RWPE2 (cell line): ENCODE measurements around the gene INPP5B.
A peak's percentile ranks its signal among the peaks of the same experiment; 100 is the strongest.

Experiments
- ATAC-seq: fragments of 200-7000 bp; cut with Tn5 transposase; 3 replicates; pipeline ENCODE4 v1.9.1; 2021; ENCODE audit warnings: low read depth
- DNase-seq: peaks from one replicate; pipeline ENCODE4 v3.0.0-alpha.2; 2020; ENCODE audit warnings: low spot score
- H3K27ac ChIP-seq: fragments of 450-650 bp; 2 replicates; pipeline ENCODE4 v1.5.1; 2017; ENCODE audit warnings: mild to moderate bottlenecking; ENCODE audit not compliant: poor library complexity, severe bottlenecking
- H3K27me3 ChIP-seq: fragments of 250-450 bp; sonication (Bioruptor Pico); 2 replicates; pipeline ENCODE4 v1.5.1; 2021; ENCODE audit warnings: mild to moderate bottlenecking, moderate library complexity; ENCODE audit not compliant: insufficient read depth, poor library complexity, severe bottlenecking
- H3K36me3 ChIP-seq: fragments of 250-450 bp; sonication (Bioruptor Pico); 2 replicates; pipeline ENCODE4 v1.5.1; 2020; ENCODE audit warnings: low read depth, mild to moderate bottlenecking, moderate library complexity
- H3K4me1 ChIP-seq: fragments of 250-450 bp; sonication (Bioruptor Pico); 2 replicates; pipeline ENCODE4 v1.5.1; 2021; ENCODE audit warnings: mild to moderate bottlenecking, moderate library complexity; ENCODE audit not compliant: insufficient read depth, poor library complexity, severe bottlenecking
- H3K4me3 ChIP-seq: fragments of 250-450 bp; sonication (Bioruptor Pico); 2 replicates; pipeline ENCODE4 v1.5.1; 2021; ENCODE audit warnings: mild to moderate bottlenecking, moderate library complexity; ENCODE audit not compliant: severe bottlenecking
- H3K9me3 ChIP-seq: fragments of 250-450 bp; sonication (Bioruptor Pico); 2 replicates; pipeline ENCODE4 v1.5.1; 2021; ENCODE audit warnings: mild to moderate bottlenecking, moderate library complexity; ENCODE audit not compliant: severe bottlenecking
- CTCF ChIP-seq: fragments of 450-650 bp; IDR thresholded peaks from one replicate; pipeline ENCODE4 v1.5.1; 2017; ENCODE audit warnings: mild to moderate bottlenecking, moderate library complexity; ENCODE audit not compliant: poor library complexity, severe bottlenecking

Gene INPP5B

DNA sequence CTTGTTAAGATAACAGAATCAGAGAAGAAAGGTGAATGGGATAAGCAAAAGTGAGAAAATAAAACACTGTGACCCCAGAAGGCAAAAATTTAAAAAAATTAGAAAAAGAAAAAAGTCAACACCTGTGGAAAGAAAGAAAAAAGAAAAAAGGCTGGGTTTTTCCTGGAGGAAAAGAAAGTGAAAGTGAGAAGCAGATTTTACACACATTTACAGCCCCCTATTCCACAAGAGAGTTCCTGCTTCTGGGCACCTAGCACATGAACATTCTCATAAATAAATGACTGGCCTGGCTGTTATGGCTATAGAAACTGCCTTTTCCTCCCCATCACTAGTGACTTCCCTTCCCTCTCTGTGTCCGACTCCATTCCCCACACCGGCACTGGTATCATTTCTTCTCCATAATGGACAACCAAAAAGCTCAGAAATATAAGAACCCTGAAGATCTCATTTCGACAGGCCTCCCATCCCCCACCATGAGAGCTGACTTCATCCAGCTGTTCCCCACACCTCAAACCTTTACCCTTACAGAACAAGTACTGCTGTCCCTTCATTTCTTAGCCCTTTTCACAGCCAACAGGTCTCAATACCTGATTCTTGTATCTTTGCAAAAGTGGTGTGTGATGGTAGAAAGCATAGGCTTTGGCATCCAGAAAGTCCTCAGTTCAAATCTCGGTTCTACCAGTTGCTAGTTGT, 100.1 kb downstream of the INPP5B start:
- Histone ChIP-seq H3K4me3 (no peak overlapping the region), H3K36me3 (peaks cover 10% of the 10 kb centered on the region; the same call in 1 of the 2 replicates), H3K27me3 (no peaks in the 10 kb centered on the region), H3K27ac (peak overlapping the region; percentile 25), H3K9me3 (no peaks in the 10 kb centered on the region), H3K4me1 (peaks cover 15% of the 10 kb centered on the region)
- ATAC-seq (no peak), DNase-seq (no peak)
- no peak for TF ChIP-seq CTCF

DNA sequence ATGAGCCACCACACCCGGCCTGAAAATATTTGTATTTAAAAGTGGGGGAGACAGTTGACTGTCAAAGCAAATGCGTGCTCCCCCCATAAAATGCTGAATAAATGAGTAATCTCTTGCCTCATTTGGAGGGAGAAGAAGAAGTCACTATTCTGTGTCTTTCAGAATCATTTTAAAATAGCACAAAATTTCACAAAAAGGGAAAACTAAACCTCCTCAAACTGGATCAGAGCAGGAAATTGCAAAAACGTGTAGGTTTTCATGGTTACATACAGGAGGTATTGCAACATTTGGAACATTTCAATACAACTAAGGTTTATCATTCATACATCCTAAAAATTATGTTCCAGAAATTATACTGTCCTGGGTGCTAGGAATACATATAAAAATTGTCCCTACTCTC, 101.1 kb downstream of the INPP5B start:
- Histone ChIP-seq H3K9me3 (no peaks in the 10 kb centered on the region), H3K4me3 (no peak overlapping the region), H3K27me3 (no peaks in the 10 kb centered on the region), H3K27ac (peak overlapping the region; percentile 25), H3K36me3 (peaks cover 15% of the 10 kb centered on the region; the same call in 1 of the 2 replicates), H3K4me1 (peaks cover 9% of the 10 kb centered on the region)
- TF ChIP-seq CTCF, result no peak
- DNase-seq, result no peak
- ATAC-seq, result no peak

DNA sequence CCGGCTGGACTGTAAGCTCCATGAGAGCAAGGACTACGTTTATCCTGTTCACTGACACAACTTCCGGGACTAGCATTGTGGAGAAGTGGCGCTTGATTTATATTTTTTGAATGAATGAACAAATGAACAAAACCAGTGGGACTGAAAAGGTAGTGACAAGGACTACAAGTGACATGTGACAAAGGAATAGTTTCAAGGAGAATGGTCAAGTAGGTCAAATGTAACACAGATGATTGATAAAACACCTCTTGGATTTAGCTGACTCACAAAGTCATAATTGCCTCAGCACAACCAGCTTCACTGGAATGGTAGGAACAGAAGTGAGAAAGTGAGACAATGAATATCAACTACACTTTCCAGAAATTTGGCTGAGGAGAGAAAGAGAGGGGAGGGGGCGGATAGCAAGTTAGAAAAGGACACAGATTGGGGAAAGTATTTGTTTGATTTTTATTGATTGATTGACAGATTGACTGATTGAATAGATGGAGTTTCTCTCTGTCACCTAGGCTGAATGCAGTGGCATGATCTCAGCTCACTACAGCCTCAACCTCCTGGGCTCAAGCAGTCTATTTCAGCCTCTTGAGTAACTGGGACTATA, 101.7 kb downstream of the INPP5B start:
- H3K9me3 ChIP-seq, result no peaks in the 10 kb centered on the region
- peak overlapping the region; percentile 25 for H3K27ac ChIP-seq
- no peak overlapping the region for H3K4me3 ChIP-seq
- H3K27me3 ChIP-seq, result no peaks in the 10 kb centered on the region
- H3K36me3 ChIP-seq, result peaks cover 15% of the 10 kb centered on the region; the same call in 1 of the 2 replicates
- peaks cover 5% of the 10 kb centered on the region for H3K4me1 ChIP-seq
- no peak for TF ChIP-seq CTCF
- DNase-seq, result no peak
- ATAC-seq, result no peak

DNA sequence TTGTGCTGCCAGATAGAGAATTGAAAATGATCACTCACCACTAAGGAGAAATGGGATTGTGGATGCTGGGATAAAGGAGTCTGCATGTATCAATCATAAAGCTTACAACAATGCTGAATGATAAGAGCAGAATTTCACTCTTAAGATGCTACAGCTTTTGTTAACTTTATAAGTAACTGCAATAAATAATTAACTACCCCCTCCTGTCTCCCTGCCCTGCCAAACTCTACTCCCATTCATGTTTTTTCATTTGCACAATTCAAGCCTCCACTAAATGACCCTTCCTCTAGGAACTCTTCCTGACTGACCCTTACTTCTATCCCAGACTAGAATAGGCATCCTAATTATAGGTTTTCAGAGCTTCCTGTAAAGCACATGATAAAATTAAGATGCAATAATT, 102.3 kb downstream of the INPP5B start:
- peaks cover 21% of the 10 kb centered on the region for H3K36me3 ChIP-seq
- H3K4me1 ChIP-seq, result peaks cover 5% of the 10 kb centered on the region
- DNase-seq (no peak), ATAC-seq (no peak)
- TF ChIP-seq CTCF, result no peak
- H3K4me3 ChIP-seq, result no peak overlapping the region
- no peaks in the 10 kb centered on the region for H3K27me3 ChIP-seq
- no peak overlapping the region for H3K27ac ChIP-seq
- no peaks in the 10 kb centered on the region for H3K9me3 ChIP-seq

- no peak for TF ChIP-seq CTCF
- no peak for ATAC-seq
- H3K4me1 ChIP-seq, result peaks cover 5% of the 10 kb centered on the region
- H3K27ac ChIP-seq, result no peak overlapping the region
- no peaks in the 10 kb centered on the region for H3K9me3 ChIP-seq
- no peaks in the 10 kb centered on the region for H3K27me3 ChIP-seq
- no peak overlapping the region for H3K4me3 ChIP-seq
- DNase-seq, result no peak
- peaks cover 44% of the 10 kb centered on the region for H3K36me3 ChIP-seq
These were observed 105.2 kb downstream of the INPP5B start for GRCh38 chr1:37841652-37842051.
